ENCODE measurements around the gene BHLHA9. TPM values are rescaled to one million over a fixed set of nuclear protein-coding genes. Genes with fewer than 3 reads are reported as not detected.

The BHLHA9 gene
- total and polyA plus RNA-seq, 2 donors (not counting 3 experiments of a cell fraction or from before 2014, with no cell fraction given): not detected

GRCh38 chr17:1294157-1294717 is 24.0 kb downstream of the BHLHA9 start:
- H2AFZ ChIP-seq (ENCODE audit: low read depth, low read length): no peak overlapping the region
- H3K4me2 ChIP-seq (ENCODE audit: insufficient read depth, low read length): no peak overlapping the region
- no peak overlapping the region for H3K9ac ChIP-seq (replicated peaks; ENCODE audit: extremely low read depth, insufficient read depth, low read length)
- intact Hi-C loops (cut with micrococcal nuclease): no loop called here
- H3K79me2 ChIP-seq (ENCODE audit: control insufficient read depth, insufficient read depth, low read length): no peaks in the 10 kb centered on the region
- H3K4me3 ChIP-seq (replicated peaks in 1 of 3; ENCODE audit: insufficient read depth in 1 of 3, low read depth in 1 of 3, low read length in 3 of 3): no peak overlapping the region
- DNase-seq (ENCODE audit: low read depth, low spot score): no peak
- no peaks in the 10 kb centered on the region for H3K9me1 ChIP-seq (replicated peaks; ENCODE audit: control insufficient read depth, extremely low read depth, insufficient read depth, low read length)
- POLR2A ChIA-PET: no interaction called here
- H3K27ac ChIP-seq (ENCODE audit: insufficient read depth, low read depth, low read length): no peak overlapping the region
- no peak for TF ChIP-seq MYC (IDR thresholded peaks at IDR 0.05; ENCODE audit: low read depth, low read length)
- no peak for TF ChIP-seq JUN (IDR thresholded peaks at IDR 0.05; ENCODE audit: borderline replicate concordance, insufficient read depth, insufficient read length, low read depth)
- TF ChIP-seq FOS (IDR thresholded peaks at IDR 0.05; ENCODE audit: borderline replicate concordance, insufficient read depth, low read length): no peak
- no peak for FAIRE-seq
- peaks cover 5 to 11% of the 10 kb centered on the region in 2 experiments for H3K27me3 ChIP-seq (ENCODE audit: control insufficient read depth in 2 of 2, insufficient read depth in 2 of 2, low read length in 2 of 2)
- H3K9me3 ChIP-seq (replicated peaks; ENCODE audit: control insufficient read depth, insufficient read depth, low read length): no peaks in the 10 kb centered on the region
- dilution Hi-C loops (cut with MboI; ENCODE audit: extremely low pct_ligation_motif_present, low sequenced_read_pairs): no loop called here
- BruUV-seq (replicated peaks): no TSS peak
- CTCF ChIA-PET: no interaction called here
- H3K4me1 ChIP-seq (ENCODE audit: control insufficient read depth, extremely low read depth, insufficient read depth, low read length): no peaks in the 10 kb centered on the region
- H3K36me3 ChIP-seq (ENCODE audit: control insufficient read depth in 2 of 2, extremely low read depth in 1 of 2, insufficient read depth in 2 of 2, low read length in 2 of 2): no peaks in the 10 kb centered on the region
- H4K20me1 ChIP-seq (replicated peaks; ENCODE audit: control insufficient read depth, extremely low read depth, insufficient read depth, low read length): no peaks in the 10 kb centered on the region

GRCh38 chr17:1298606-1299005 is 28.4 kb downstream of the BHLHA9 start:
- H3K9me3 ChIP-seq (replicated peaks; ENCODE audit: control insufficient read depth, insufficient read depth, low read length): no peaks in the 10 kb centered on the region
- ChIA-PET CTCF (interaction anchor here (1.0 to 1.7 kb wide), 4 partner anchors 34 to 332 kb away, joined by 3 to 8 read pairs (median 3); no protein-coding TSS in a partner anchor), POLR2A (no interaction called here)
- no peak overlapping the region for H3K4me3 ChIP-seq (replicated peaks in 1 of 3; ENCODE audit: insufficient read depth in 1 of 3, low read depth in 1 of 3, low read length in 3 of 3)
- TF ChIP-seq MAX (IDR thresholded peaks at IDR 0.05; ENCODE audit: insufficient read depth, insufficient read length) (no peak), POLR2AphosphoS5 (IDR thresholded peaks at IDR 0.05; ENCODE audit: insufficient read depth, low read depth, low read length) (no peak), MYC (IDR thresholded peaks at IDR 0.05; ENCODE audit: low read depth, low read length) (no peak), EZH2 (IDR thresholded peaks at IDR 0.05; ENCODE audit: borderline replicate concordance, low read depth, low read length, severe bottlenecking) (no peak), FOS (IDR thresholded peaks at IDR 0.05; ENCODE audit: borderline replicate concordance, insufficient read depth, low read length) (no peak), GATA2 (IDR thresholded peaks at IDR 0.05; ENCODE audit: insufficient read depth, insufficient read length, low read depth, low read length) (no peak), JUN (IDR thresholded peaks at IDR 0.05; ENCODE audit: borderline replicate concordance, insufficient read depth, insufficient read length, low read depth) (no peak), POLR2A (IDR thresholded peaks at IDR 0.05; ENCODE audit: low read depth, low read length) (no peak), CTCF (IDR thresholded peaks at IDR 0.05; ENCODE audit: extremely low read depth in 1 of 2, insufficient read depth in 1 of 2, low read depth in 1 of 2, low read length in 2 of 2) (no peak)
- H3K4me2 ChIP-seq (ENCODE audit: insufficient read depth, low read length): no peak overlapping the region
- no peak for DNase-seq (ENCODE audit: low read depth, low spot score)
- FAIRE-seq: no peak
- H3K4me1 ChIP-seq (ENCODE audit: control insufficient read depth, extremely low read depth, insufficient read depth, low read length): no peaks in the 10 kb centered on the region
- H3K27ac ChIP-seq (ENCODE audit: insufficient read depth, low read depth, low read length): no peak overlapping the region
- no peak overlapping the region for H3K9ac ChIP-seq (replicated peaks; ENCODE audit: extremely low read depth, insufficient read depth, low read length)
- H3K27me3 ChIP-seq (ENCODE audit: control insufficient read depth in 2 of 2, insufficient read depth in 2 of 2, low read length in 2 of 2): peaks cover 5 to 12% of the 10 kb centered on the region in 2 experiments
- no peaks in the 10 kb centered on the region for H3K79me2 ChIP-seq (ENCODE audit: control insufficient read depth, insufficient read depth, low read length)
- no peaks in the 10 kb centered on the region for H3K36me3 ChIP-seq (ENCODE audit: control insufficient read depth in 2 of 2, extremely low read depth in 1 of 2, insufficient read depth in 2 of 2, low read length in 2 of 2)
- no TSS peak for BruUV-seq (replicated peaks)
- no peak overlapping the region for H2AFZ ChIP-seq (ENCODE audit: low read depth, low read length)
- no peaks in the 10 kb centered on the region for H4K20me1 ChIP-seq (replicated peaks; ENCODE audit: control insufficient read depth, extremely low read depth, insufficient read depth, low read length)
- no peaks in the 10 kb centered on the region for H3K9me1 ChIP-seq (replicated peaks; ENCODE audit: control insufficient read depth, extremely low read depth, insufficient read depth, low read length)
- dilution Hi-C loops (cut with MboI; ENCODE audit: extremely low pct_ligation_motif_present, low sequenced_read_pairs): no loop called here
- intact Hi-C loops (cut with micrococcal nuclease): no loop called here

Data from endothelial cell of umbilical vein (primary cell).